Loucy (cell line): ENCODE measurements around the gene TRMU.

Experiments used
- H2AFZ ChIP-seq: fragments of 200-600 bp; sonication (generic); 2 replicates; pipeline ENCODE4 v1.6.0; 2016; ENCODE audit warnings: antibody characterized with exemption, mild to moderate bottlenecking, low read length, moderate library complexity
- H3F3A ChIP-seq: fragments of 200-600 bp; 2 replicates; pipeline ENCODE4 v1.6.0; 2016; ENCODE audit warnings: antibody characterized with exemption, low read depth, mild to moderate bottlenecking
- H3K27me3 ChIP-seq: fragments of 200-600 bp; sonication (generic); 2 replicates; pipeline ENCODE4 v1.6.1; 2014; ENCODE audit warnings: low read length, mild to moderate bottlenecking; ENCODE audit not compliant: insufficient read depth, poor library complexity, severe bottlenecking
- H3K36me3 ChIP-seq: fragments of 200-600 bp; sonication (generic); 2 replicates; pipeline ENCODE4 v1.6.1; 2016; ENCODE audit warnings: low read length; ENCODE audit not compliant: insufficient read depth
- H3K4me1 ChIP-seq: fragments of 200-600 bp; sonication (generic); 2 replicates; pipeline ENCODE4 v1.5.1; 2014; ENCODE audit warnings: low read length, mild to moderate bottlenecking; ENCODE audit not compliant: insufficient read depth, poor library complexity, severe bottlenecking
- H3K4me2 ChIP-seq: fragments of 200-600 bp; sonication (generic); 2 replicates; pipeline ENCODE4 v1.6.0; 2014; ENCODE audit warnings: antibody characterized with exemption, low read length, low read depth, mild to moderate bottlenecking; ENCODE audit not compliant: poor library complexity, severe bottlenecking
- H3K4me3 ChIP-seq: fragments of 200-600 bp; sonication (generic); 2 replicates; pipeline ENCODE4 v1.5.1; 2014; ENCODE audit warnings: low read length, mild to moderate bottlenecking, mixed read lengths; ENCODE audit not compliant: poor library complexity, severe bottlenecking
- H3K79me2 ChIP-seq: fragments of 200-600 bp; sonication (generic); 2 replicates; pipeline ENCODE4 v1.6.1; 2014; ENCODE audit warnings: low read length; ENCODE audit not compliant: insufficient read depth
- H3K9ac ChIP-seq: fragments of 200-600 bp; sonication (generic); 2 replicates; pipeline ENCODE4 v1.6.0; 2014; ENCODE audit warnings: mild to moderate bottlenecking, low read depth, low read length, moderate library complexity; ENCODE audit not compliant: poor library complexity, severe bottlenecking
- H3K9me2 ChIP-seq: fragments of 200-600 bp; sonication (generic); replicated peaks from 2 replicates; pipeline ENCODE4 v1.6.1; 2016; ENCODE audit warnings: low read depth, low read length, mixed read lengths
- H3K9me3 ChIP-seq: fragments of 200-600 bp; sonication (generic); 2 replicates; pipeline ENCODE4 v1.6.1; 2014; ENCODE audit warnings: mild to moderate bottlenecking, antibody characterized with exemption, low read length, low read depth; ENCODE audit not compliant: insufficient read depth
- H4K20me1 ChIP-seq: fragments of 200-600 bp; sonication (generic); 2 replicates; pipeline ENCODE4 v1.6.0; 2014; ENCODE audit warnings: antibody characterized with exemption, low read length, mild to moderate bottlenecking; ENCODE audit not compliant: insufficient read depth, poor library complexity, severe bottlenecking
- EZH2phosphoT487 ChIP-seq: fragments of 200-600 bp; IDR thresholded peaks from 2 replicates; pipeline ENCODE4 v1.6.1; 2018; ENCODE audit warnings: antibody characterized with exemption, mild to moderate bottlenecking, moderate library complexity, borderline replicate concordance
- TF ChIP-seq, protein P1 (sequence below): fragments of 200-600 bp; sonication (generic); conservative IDR thresholded peaks from 2 replicates; pipeline ENCODE4 v1.5.1; 2014; ENCODE audit warnings: mild to moderate bottlenecking, antibody characterized with exemption, low read length

TRMU gene

DNA sequence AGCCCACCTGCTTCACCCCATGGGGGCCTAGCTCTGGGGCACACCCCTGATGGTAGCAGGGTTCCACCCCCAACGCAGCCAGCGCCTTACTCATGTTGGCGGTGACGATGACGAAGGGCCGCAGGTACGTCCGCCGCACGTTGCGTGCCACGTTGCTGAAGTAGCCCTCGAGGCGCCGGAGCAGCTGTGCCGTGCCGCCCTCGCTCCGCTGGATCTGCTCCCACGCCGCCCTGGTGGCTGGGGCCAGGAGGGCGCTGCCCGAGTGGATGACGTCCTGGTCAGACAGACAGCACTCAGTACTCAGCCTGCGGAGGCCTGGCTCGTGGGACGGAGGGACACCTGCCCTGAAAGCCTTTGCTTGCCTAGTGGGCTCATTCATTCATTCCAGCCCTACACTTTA lies 50.8 kb downstream of the TRMU start:
- Histone ChIP-seq H3K9me2 (no peaks in the 10 kb centered on the region), H3K27me3 (no peaks in the 10 kb centered on the region), H3K9me3 (no peaks in the 10 kb centered on the region), H3K4me1 (no peaks in the 10 kb centered on the region), H4K20me1 (no peaks in the 10 kb centered on the region), H3K4me2 (no peak overlapping the region), H3K4me3 (no peak overlapping the region), H3F3A (no peaks in the 10 kb centered on the region), H3K36me3 (no peaks in the 10 kb centered on the region), H2AFZ (no peak overlapping the region), H3K9ac (no peak overlapping the region), H3K79me2 (no peaks in the 10 kb centered on the region)
- TF ChIP-seq, protein P1, sequence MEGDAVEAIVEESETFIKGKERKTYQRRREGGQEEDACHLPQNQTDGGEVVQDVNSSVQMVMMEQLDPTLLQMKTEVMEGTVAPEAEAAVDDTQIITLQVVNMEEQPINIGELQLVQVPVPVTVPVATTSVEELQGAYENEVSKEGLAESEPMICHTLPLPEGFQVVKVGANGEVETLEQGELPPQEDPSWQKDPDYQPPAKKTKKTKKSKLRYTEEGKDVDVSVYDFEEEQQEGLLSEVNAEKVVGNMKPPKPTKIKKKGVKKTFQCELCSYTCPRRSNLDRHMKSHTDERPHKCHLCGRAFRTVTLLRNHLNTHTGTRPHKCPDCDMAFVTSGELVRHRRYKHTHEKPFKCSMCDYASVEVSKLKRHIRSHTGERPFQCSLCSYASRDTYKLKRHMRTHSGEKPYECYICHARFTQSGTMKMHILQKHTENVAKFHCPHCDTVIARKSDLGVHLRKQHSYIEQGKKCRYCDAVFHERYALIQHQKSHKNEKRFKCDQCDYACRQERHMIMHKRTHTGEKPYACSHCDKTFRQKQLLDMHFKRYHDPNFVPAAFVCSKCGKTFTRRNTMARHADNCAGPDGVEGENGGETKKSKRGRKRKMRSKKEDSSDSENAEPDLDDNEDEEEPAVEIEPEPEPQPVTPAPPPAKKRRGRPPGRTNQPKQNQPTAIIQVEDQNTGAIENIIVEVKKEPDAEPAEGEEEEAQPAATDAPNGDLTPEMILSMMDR: 0 out of 2 replicates have a peak, but pooled peaks have one; percentile 16
- no peak for TF ChIP-seq EZH2phosphoT487

DNA sequence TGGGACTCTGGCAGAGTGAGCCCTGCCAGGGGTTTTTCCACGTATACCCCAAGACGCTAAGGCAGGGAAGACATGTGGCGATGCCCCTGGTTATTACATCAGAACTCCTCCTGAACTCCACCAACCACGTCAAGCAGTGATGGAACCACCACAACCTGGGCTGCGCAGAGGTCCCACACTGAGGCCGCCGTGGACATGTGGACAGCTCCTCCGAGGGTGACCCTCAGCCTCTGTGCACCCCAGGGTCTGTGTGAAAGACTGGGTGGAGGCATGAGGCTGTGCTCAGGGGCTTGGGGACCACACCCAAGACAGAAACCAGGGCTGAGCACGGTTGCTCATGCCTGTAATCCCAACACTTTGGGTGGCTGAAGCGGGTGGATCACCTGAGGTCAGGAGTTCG lies 52.2 kb downstream of the TRMU start:
- Histone ChIP-seq H3K4me3 (no peak overlapping the region), H3K4me2 (no peak overlapping the region), H3F3A (no peaks in the 10 kb centered on the region), H3K9me2 (no peaks in the 10 kb centered on the region), H4K20me1 (no peaks in the 10 kb centered on the region), H3K9ac (no peak overlapping the region), H3K36me3 (no peaks in the 10 kb centered on the region), H3K27me3 (no peaks in the 10 kb centered on the region), H3K4me1 (no peaks in the 10 kb centered on the region), H3K9me3 (no peaks in the 10 kb centered on the region), H2AFZ (no peak overlapping the region), H3K79me2 (no peaks in the 10 kb centered on the region)
- TF ChIP-seq, protein P1: no peak
- no peak for TF ChIP-seq EZH2phosphoT487

DNA sequence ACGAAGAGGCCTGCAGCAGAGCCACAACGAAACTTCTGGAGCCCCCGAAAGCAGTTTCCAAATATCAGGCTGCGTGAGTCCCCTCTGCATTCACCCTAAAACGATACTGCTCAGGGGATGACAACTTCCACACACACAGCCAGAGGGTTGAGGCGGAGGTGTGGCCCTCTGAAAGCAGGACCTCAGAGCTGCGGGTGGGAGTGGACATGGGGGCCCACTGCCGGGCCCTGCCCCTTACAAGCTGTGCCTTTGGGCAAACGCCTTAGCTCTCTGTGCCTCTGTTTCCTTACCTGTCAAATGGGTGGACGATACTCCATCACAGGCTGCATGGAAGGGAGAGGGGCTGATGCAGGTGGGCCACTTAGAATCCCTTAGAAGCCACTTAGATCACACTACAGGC lies 53.1 kb downstream of the TRMU start:
- Histone ChIP-seq H3K9me2 (no peaks in the 10 kb centered on the region), H3K4me3 (no peak overlapping the region), H3K36me3 (no peaks in the 10 kb centered on the region), H2AFZ (no peak overlapping the region), H3K9me3 (no peaks in the 10 kb centered on the region), H4K20me1 (no peaks in the 10 kb centered on the region), H3K79me2 (no peaks in the 10 kb centered on the region), H3K9ac (no peak overlapping the region), H3K4me1 (no peaks in the 10 kb centered on the region), H3K4me2 (no peak overlapping the region), H3F3A (no peaks in the 10 kb centered on the region), H3K27me3 (no peaks in the 10 kb centered on the region)
- TF ChIP-seq, protein P1: no peak
- no peak for TF ChIP-seq EZH2phosphoT487
